Keratinocyte (primary cell): ENCODE results near the gene PAQR5. TPM values are rescaled to one million over a fixed set of nuclear protein-coding genes. Genes with fewer than 3 reads are reported as not detected.

Source experiments
- DNase-seq: peaks from one replicate; pipeline ENCODE4 v3.0.0-alpha.2; 2011; ENCODE audit warnings: low read depth, missing footprints, low spot score
- FAIRE-seq: peaks from 2 replicates; lab custom pipeline; 2011; peaks lifted over from hg19 to GRCh38; lab: Jason Lieb, UNC
- H2AFZ ChIP-seq: 2 replicates; pipeline ENCODE4 v1.6.0; 2012; ENCODE audit warnings: low read length, control low read depth, inconsistent platforms; ENCODE audit not compliant: control insufficient read depth
- H3K27ac ChIP-seq: 2 replicates; pipeline ENCODE4 v1.5.1; 2011; ENCODE audit warnings: low read length; ENCODE audit not compliant: control insufficient read depth, insufficient read depth
- H3K27me3 ChIP-seq: 3 replicates; pipeline ENCODE4 v1.6.0; 2011; ENCODE audit warnings: low read length; ENCODE audit not compliant: control insufficient read depth, insufficient read depth; ENCODE audit errors: extremely low read depth
- H3K36me3 ChIP-seq, 2 experiments: 2 replicates in 1 of 2; 3 replicates in 1 of 2; pipeline ENCODE4 v1.5.1; 2011; ENCODE audit warnings: low read length in 2 of 2, mild to moderate bottlenecking in 1 of 2; ENCODE audit not compliant: control insufficient read depth in 2 of 2, insufficient read depth in 2 of 2; ENCODE audit errors: extremely low read depth in 1 of 2
- H3K4me1 ChIP-seq: 3 replicates; pipeline ENCODE4 v1.5.1; 2011; ENCODE audit warnings: low read length; ENCODE audit not compliant: control insufficient read depth, insufficient read depth; ENCODE audit errors: extremely low read depth
- H3K4me2 ChIP-seq: 3 replicates; pipeline ENCODE4 v1.6.0; 2011; ENCODE audit warnings: low read depth, low read length; ENCODE audit not compliant: control insufficient read depth, insufficient read depth; ENCODE audit errors: extremely low read depth
- H3K4me3 ChIP-seq, 3 experiments: fragments of 200-600 bp in 1 of 3; sonication (generic) in 1 of 3; 2 replicates in 2 of 3; 3 replicates in 1 of 3; pipeline ENCODE4 v1.5.1; 2011 to 2016; ENCODE audit warnings: low read length in 3 of 3, mild to moderate bottlenecking in 3 of 3, control low read depth in 2 of 3, inconsistent platforms in 1 of 3, low read depth in 1 of 3, mixed read lengths in 1 of 3, mixed run types in 1 of 3, moderate library complexity in 1 of 3; ENCODE audit not compliant: control insufficient read depth in 2 of 3, insufficient read depth in 2 of 3; ENCODE audit errors: extremely low read depth in 1 of 3
- H3K79me2 ChIP-seq: 2 replicates; pipeline ENCODE4 v1.6.0; 2012; ENCODE audit warnings: low read length; ENCODE audit not compliant: control insufficient read depth, insufficient read depth
- H3K9ac ChIP-seq: 3 replicates; pipeline ENCODE4 v1.6.0; 2011; ENCODE audit warnings: low read length; ENCODE audit not compliant: control insufficient read depth, insufficient read depth; ENCODE audit errors: extremely low read depth
- H3K9me1 ChIP-seq: 3 replicates; pipeline ENCODE4 v1.6.0; 2011; ENCODE audit warnings: low read length; ENCODE audit not compliant: control insufficient read depth, insufficient read depth; ENCODE audit errors: extremely low read depth
- H3K9me3 ChIP-seq: 2 replicates; pipeline ENCODE4 v1.5.1; 2012; ENCODE audit warnings: low read depth, low read length; ENCODE audit not compliant: control insufficient read depth
- H4K20me1 ChIP-seq: 3 replicates; pipeline ENCODE4 v1.6.0; 2011; ENCODE audit warnings: low read length; ENCODE audit not compliant: control insufficient read depth, insufficient read depth; ENCODE audit errors: extremely low read depth
- CTCF ChIP-seq, 3 experiments: IDR thresholded peaks in 1 of 3; conservative IDR thresholded peaks in 1 of 3; optimal IDR thresholded peaks in 1 of 3; 2 replicates in 2 of 3; 3 replicates in 1 of 3; pipeline versions ENCODE3 to v1.5.1; 2011; ENCODE audit warnings: low read length in 3 of 3, mild to moderate bottlenecking in 3 of 3, moderate library complexity in 2 of 3, control low read depth in 1 of 3, inconsistent platforms in 1 of 3; ENCODE audit not compliant: insufficient read depth in 2 of 3; ENCODE audit errors: extremely low read depth in 1 of 3
- EZH2 ChIP-seq: IDR thresholded peaks from one replicate; pipeline ENCODE4 v1.6.1; 2012; ENCODE audit warnings: inconsistent platforms, mild to moderate bottlenecking, low read length, moderate library complexity
- dilution Hi-C: fragments of 300-500 bp; cut with MboI; formaldehyde crosslinking; loops from one replicate; pipeline ENCODE4 v1.7.0; 2020; ENCODE audit warnings: low sequenced_read_pairs; ENCODE audit not compliant: extremely low pct_ligation_motif_present
- polyA plus RNA-seq, 5 experiments: library from polyadenylated mRNA; depleted of rRNA in 3 of 5; stranded (reverse) in 3 of 5; stranded (forward) in 1 of 5; unstranded in 1 of 5; fragments of >200 nt; gene quantifications; 1 replicate in 1 of 5; 2 replicates in 3 of 5; 3 replicates in 1 of 5; pipeline versions ENCODE4 v1.2.1 to v1.2.3, GENCODE V29; 2011 to 2012; ENCODE audit warnings: missing spikeins in 2 of 5, low read depth in 1 of 5, low replicate concordance in 1 of 5

The PAQR5 gene
- polyA plus RNA-seq, 1 donor (not counting 4 experiments of a cell fraction or from before 2014, with no cell fraction given): 0.30 TPM

GRCh38 chr15:69357773-69358771 is 59.4 kb downstream of the PAQR5 start:
- FAIRE-seq: no peak

GRCh38 chr15:69358850-69359249 is 60.1 kb downstream of the PAQR5 start:
- Histone ChIP-seq H3K27ac (no peak overlapping the region), H3K4me3 (no peak overlapping the region), H3K9me3 (no peaks in the 10 kb centered on the region), H3K4me2 (no peak overlapping the region), H2AFZ (no peak overlapping the region), H4K20me1 (no peaks in the 10 kb centered on the region), H3K9ac (no peak overlapping the region), H3K9me1 (no peaks in the 10 kb centered on the region), H3K27me3 (peaks cover 3% of the 10 kb centered on the region), H3K4me1 (no peaks in the 10 kb centered on the region), H3K36me3 (no peaks in the 10 kb centered on the region), H3K79me2 (no peaks in the 10 kb centered on the region)
- FAIRE-seq: no peak
- TF ChIP-seq EZH2 (no peak), CTCF (optimal IDR thresholded peaks at IDR 0.05 in 1 of 3, IDR thresholded peaks at IDR 0.05 in 1 of 3, conservative IDR thresholded peaks at IDR 0.05 in 1 of 3; ENCODE audit: extremely low read depth in 1 of 3, insufficient read depth in 2 of 3, low read length in 3 of 3) (no peak)
- DNase-seq: no peak
- dilution Hi-C loops: no loop called here

More at GRCh38 chr15:69357773-69358771, 59.4 kb downstream of the PAQR5 start:
- Histone ChIP-seq H3K9me3 (no peaks in the 10 kb centered on the region), H3K9me1 (no peaks in the 10 kb centered on the region), H3K36me3 (no peaks in the 10 kb centered on the region), H3K4me3 (no peak overlapping the region), H3K27me3 (peaks cover 3% of the 10 kb centered on the region), H3K79me2 (no peaks in the 10 kb centered on the region), H3K27ac (no peak overlapping the region), H3K4me2 (no peak overlapping the region), H3K4me1 (no peaks in the 10 kb centered on the region), H4K20me1 (no peaks in the 10 kb centered on the region), H2AFZ (no peak overlapping the region), H3K9ac (no peak overlapping the region)
- DNase-seq: no peak
- TF ChIP-seq CTCF (optimal IDR thresholded peaks at IDR 0.05 in 1 of 3, IDR thresholded peaks at IDR 0.05 in 1 of 3, conservative IDR thresholded peaks at IDR 0.05 in 1 of 3; ENCODE audit: extremely low read depth in 1 of 3, insufficient read depth in 2 of 3, low read length in 3 of 3) (no peak), EZH2 (no peak)
- dilution Hi-C loops: no loop called here
